H9 (cell line): ENCODE data around the gene DOCK9. TPM values are rescaled to one million over a fixed set of nuclear protein-coding genes. Genes with fewer than 3 reads are reported as not detected.

ENCODE experiments used
- DNase-seq: peaks from one replicate; pipeline ENCODE4 v3.0.0-alpha.2; 2017
- H2AFZ ChIP-seq: one replicate; pipeline ENCODE4 v1.6.1; 2013; ENCODE audit warnings: mild to moderate bottlenecking, low read length, control low read depth, moderate library complexity
- H2AK5ac ChIP-seq: 2 replicates; pipeline ENCODE4 v1.6.1; 2013; ENCODE audit warnings: low read length, control low read depth, mixed read lengths; ENCODE audit not compliant: insufficient read length
- H2BK120ac ChIP-seq: one replicate; pipeline ENCODE4 v1.6.1; 2013; ENCODE audit warnings: low read depth, mild to moderate bottlenecking, low read length, control low read depth, inconsistent platforms; ENCODE audit not compliant: poor library complexity, severe bottlenecking
- H2BK12ac ChIP-seq: 2 replicates; pipeline ENCODE4 v1.6.1; 2013; ENCODE audit warnings: low read length, control low read depth, mixed read lengths, low read depth; ENCODE audit not compliant: insufficient read length
- H2BK15ac ChIP-seq: 2 replicates; pipeline ENCODE4 v1.6.1; 2013; ENCODE audit warnings: low read depth, low read length, control low read depth
- H2BK20ac ChIP-seq: one replicate; pipeline ENCODE4 v1.6.1; 2013; ENCODE audit warnings: low read depth, mild to moderate bottlenecking, low read length, control low read depth, inconsistent platforms; ENCODE audit not compliant: poor library complexity, severe bottlenecking
- H2BK5ac ChIP-seq: 2 replicates; pipeline ENCODE4 v1.6.1; 2013; ENCODE audit warnings: low read length, control low read depth, mixed read lengths; ENCODE audit not compliant: insufficient read length
- H3K14ac ChIP-seq: 2 replicates; pipeline ENCODE4 v1.6.1; 2013; ENCODE audit warnings: low read length, control low read depth; ENCODE audit not compliant: insufficient read depth
- H3K18ac ChIP-seq: 2 replicates; pipeline ENCODE4 v1.6.1; 2013; ENCODE audit warnings: low read depth, mild to moderate bottlenecking, mixed read lengths, low read length, control low read depth; ENCODE audit not compliant: insufficient read length
- H3K23ac ChIP-seq: 2 replicates; pipeline ENCODE4 v1.6.1; 2013; ENCODE audit warnings: low read length, control low read depth, mixed read lengths, low read depth; ENCODE audit not compliant: insufficient read length
- H3K23me2 ChIP-seq: 2 replicates; pipeline ENCODE4 v1.6.1; 2013; ENCODE audit warnings: low read depth, mild to moderate bottlenecking, mixed read lengths, low read length, control low read depth; ENCODE audit not compliant: insufficient read length, poor library complexity, severe bottlenecking
- H3K27ac ChIP-seq: 2 replicates; pipeline ENCODE4 v1.5.1; 2013; ENCODE audit warnings: low read length, control low read depth, mixed read lengths, low read depth; ENCODE audit not compliant: insufficient read length
- H3K27me3 ChIP-seq: 2 replicates; pipeline ENCODE4 v1.6.1; 2013; ENCODE audit warnings: low read length, control low read depth, inconsistent platforms; ENCODE audit not compliant: insufficient read depth
- H3K4ac ChIP-seq: 2 replicates; pipeline ENCODE4 v1.6.1; 2013; ENCODE audit warnings: low read depth, mild to moderate bottlenecking, control low read depth, inconsistent platforms, low read length, moderate library complexity
- H3K4me1 ChIP-seq: 2 replicates; pipeline ENCODE4 v1.6.1; 2013; ENCODE audit warnings: low read length, control low read depth, inconsistent platforms; ENCODE audit not compliant: insufficient read depth
- H3K4me2 ChIP-seq: 2 replicates; pipeline ENCODE4 v1.6.1; 2013; ENCODE audit warnings: low read length, control low read depth, mixed read lengths; ENCODE audit not compliant: insufficient read length, insufficient read depth
- H3K56ac ChIP-seq: 2 replicates; pipeline ENCODE4 v1.6.1; 2013; ENCODE audit warnings: low read depth, mild to moderate bottlenecking, mixed read lengths, low read length, control low read depth; ENCODE audit not compliant: insufficient read length
- H3K79me1 ChIP-seq: 2 replicates; pipeline ENCODE4 v1.6.1; 2013; ENCODE audit warnings: low read depth, mild to moderate bottlenecking, moderate library complexity, low read length, control low read depth, inconsistent platforms; ENCODE audit not compliant: insufficient read depth, poor library complexity, severe bottlenecking
- H3K79me2 ChIP-seq: 2 replicates; pipeline ENCODE4 v1.6.1; 2013; ENCODE audit warnings: low read length, control low read depth, inconsistent platforms; ENCODE audit not compliant: insufficient read depth
- H3K9ac ChIP-seq: 2 replicates; pipeline ENCODE4 v1.6.1; 2013; ENCODE audit warnings: low read length, control low read depth, mixed read lengths; ENCODE audit not compliant: insufficient read length; ENCODE audit errors: extremely low read depth
- H3K9me3 ChIP-seq: one replicate; pipeline ENCODE4 v1.6.1; 2013; ENCODE audit warnings: low read depth, low read length, inconsistent platforms; ENCODE audit not compliant: control insufficient read depth
- H3T11ph ChIP-seq: one replicate; pipeline ENCODE4 v1.6.1; 2013; ENCODE audit warnings: mild to moderate bottlenecking, low read length, control low read depth, inconsistent platforms
- H4K20me1 ChIP-seq: one replicate; pipeline ENCODE4 v1.6.1; 2013; ENCODE audit not compliant: control insufficient read depth, insufficient read length, insufficient read depth
- H4K5ac ChIP-seq: 2 replicates; pipeline ENCODE4 v1.6.1; 2013; ENCODE audit warnings: low read depth, mild to moderate bottlenecking, mixed read lengths, low read length, control low read depth; ENCODE audit not compliant: insufficient read length
- H4K8ac ChIP-seq: replicated peaks from 2 replicates; pipeline ENCODE4 v1.6.1; 2013; ENCODE audit warnings: low read length, control low read depth, mixed read lengths, low read depth; ENCODE audit not compliant: insufficient read length
- H4K91ac ChIP-seq: 2 replicates; pipeline ENCODE4 v1.6.1; 2013; ENCODE audit warnings: low read depth, mild to moderate bottlenecking, moderate library complexity, mixed read lengths, low read length, control low read depth; ENCODE audit not compliant: insufficient read length
- H3K27ac Mint-ChIP-seq, 3 experiments: 2 replicates in 2 of 3; 3 replicates in 1 of 3; pipeline ENCODE4 v1.8.0; 2020 to 2021; ENCODE audit warnings: mixed read lengths in 3 of 3, mild to moderate bottlenecking in 1 of 3, moderate library complexity in 1 of 3
- H3K27me3 Mint-ChIP-seq: 2 replicates; pipeline ENCODE4 v1.8.0; 2021; ENCODE audit warnings: low read depth, mild to moderate bottlenecking, moderate library complexity, mixed read lengths
- H3K36me3 Mint-ChIP-seq, 3 experiments: 2 replicates in 2 of 3; 3 replicates in 1 of 3; pipeline ENCODE4 v1.8.0; 2020 to 2021; ENCODE audit warnings: low read depth in 3 of 3, mixed read lengths in 3 of 3; ENCODE audit not compliant: insufficient read depth in 1 of 3
- H3K4me1 Mint-ChIP-seq, 2 experiments: 2 replicates each; pipeline ENCODE4 v1.8.0; 2020; ENCODE audit warnings: mixed read lengths in 2 of 2
- H3K4me3 Mint-ChIP-seq, 2 experiments: 2 replicates in 1 of 2; 3 replicates in 1 of 2; pipeline ENCODE4 v1.8.0; 2020 to 2021; ENCODE audit warnings: mild to moderate bottlenecking in 2 of 2, mixed read lengths in 2 of 2, moderate library complexity in 1 of 2
- H3K9me3 Mint-ChIP-seq, 2 experiments: 2 replicates in 1 of 2; 3 replicates in 1 of 2; pipeline ENCODE4 v1.8.0; 2020; ENCODE audit warnings: mild to moderate bottlenecking in 2 of 2, mixed read lengths in 2 of 2, moderate library complexity in 1 of 2
- WGBS: extraction: QIAGEN DNeasy Blood & Tissue Kit; methylation state at CpG from one replicate; pipeline ENCODE4 v1.1.7; 2013; ENCODE audit warnings: missing lambda C conversion rate, low lambda C conversion rate, mixed read lengths; ENCODE audit not compliant: insufficient read length; ENCODE audit errors: extremely low coverage; 5-methylcytosine and 5-hydroxymethylcytosine counted together
- total RNA-seq: library from RNA; stranded (reverse); gene quantifications from 2 replicates; pipeline ENCODE4 v1.2.1, GENCODE V29; 2021
- TF ChIP-seq, protein P1 (sequence below): fragments of 200-600 bp; sonication (generic); conservative IDR thresholded peaks from 3 replicates; pipeline ENCODE4 v1.8.0; 2021; ENCODE audit warnings: antibody characterized with exemption, mild to moderate bottlenecking

The DOCK9 gene
- total RNA-seq, 1 experiment from 2014 or later = 23.0 TPM

DNA sequence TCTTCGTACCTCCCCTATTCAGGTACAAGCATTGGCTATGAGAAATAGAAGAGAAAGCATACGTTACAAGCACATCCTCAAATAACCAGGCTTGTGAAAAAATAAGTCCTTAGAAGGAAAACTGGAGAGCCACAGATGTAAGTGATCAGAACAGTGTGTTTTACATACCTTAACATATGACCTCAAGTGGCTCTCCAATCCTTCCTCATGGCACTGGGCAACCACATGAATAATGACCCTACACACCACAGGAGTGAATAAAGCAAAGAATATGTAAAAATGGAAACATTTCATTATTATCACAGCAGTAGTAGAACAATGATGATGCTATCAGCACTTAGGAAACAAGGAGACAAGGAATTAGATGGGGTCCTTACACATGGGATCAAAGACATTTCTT, 96.5 kb downstream of the DOCK9 start:
- H4K8ac ChIP-seq = no peak overlapping the region
- Mint-ChIP-seq H3K27ac (no peak overlapping the region; a peak in 1 of 7 replicates), H3K4me3 (no peak overlapping the region), H3K9me3 (no peaks in the 10 kb centered on the region), H3K27me3 (no peaks in the 10 kb centered on the region), H3K36me3 (peaks cover 0 to 13% (median 0%) of the 10 kb centered on the region in 3 experiments; a peak in 2 of 7 replicates), H3K4me1 (peaks cover 9 to 10% of the 10 kb centered on the region in 2 experiments)
- H2BK5ac ChIP-seq = no peak overlapping the region
- H3K79me1 ChIP-seq = no peaks in the 10 kb centered on the region
- no peak overlapping the region for H3K23ac ChIP-seq
- no peak overlapping the region for H2AK5ac ChIP-seq
- no peaks in the 10 kb centered on the region for H3K23me2 ChIP-seq
- H3K4me2 ChIP-seq = no peak overlapping the region
- WGBS = no CpG with 5 or more reads among the region's 2 CpGs
- peaks cover 6% of the 10 kb centered on the region; the same call in 1 of the 2 replicates for H3K4me1 ChIP-seq
- no peaks in the 10 kb centered on the region for H4K20me1 ChIP-seq
- H4K5ac ChIP-seq = no peak overlapping the region
- H4K91ac ChIP-seq = no peak overlapping the region
- no peaks in the 10 kb centered on the region for H3K9me3 ChIP-seq
- no peak overlapping the region for H2BK15ac ChIP-seq
- DNase-seq = no peak
- H2AFZ ChIP-seq = no peak overlapping the region
- H3K9ac ChIP-seq = no peak overlapping the region
- H3K79me2 ChIP-seq = no peaks in the 10 kb centered on the region
- no peak overlapping the region for H2BK120ac ChIP-seq
- TF ChIP-seq, protein P1, sequence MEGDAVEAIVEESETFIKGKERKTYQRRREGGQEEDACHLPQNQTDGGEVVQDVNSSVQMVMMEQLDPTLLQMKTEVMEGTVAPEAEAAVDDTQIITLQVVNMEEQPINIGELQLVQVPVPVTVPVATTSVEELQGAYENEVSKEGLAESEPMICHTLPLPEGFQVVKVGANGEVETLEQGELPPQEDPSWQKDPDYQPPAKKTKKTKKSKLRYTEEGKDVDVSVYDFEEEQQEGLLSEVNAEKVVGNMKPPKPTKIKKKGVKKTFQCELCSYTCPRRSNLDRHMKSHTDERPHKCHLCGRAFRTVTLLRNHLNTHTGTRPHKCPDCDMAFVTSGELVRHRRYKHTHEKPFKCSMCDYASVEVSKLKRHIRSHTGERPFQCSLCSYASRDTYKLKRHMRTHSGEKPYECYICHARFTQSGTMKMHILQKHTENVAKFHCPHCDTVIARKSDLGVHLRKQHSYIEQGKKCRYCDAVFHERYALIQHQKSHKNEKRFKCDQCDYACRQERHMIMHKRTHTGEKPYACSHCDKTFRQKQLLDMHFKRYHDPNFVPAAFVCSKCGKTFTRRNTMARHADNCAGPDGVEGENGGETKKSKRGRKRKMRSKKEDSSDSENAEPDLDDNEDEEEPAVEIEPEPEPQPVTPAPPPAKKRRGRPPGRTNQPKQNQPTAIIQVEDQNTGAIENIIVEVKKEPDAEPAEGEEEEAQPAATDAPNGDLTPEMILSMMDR = no peak
- no peak overlapping the region for H3T11ph ChIP-seq
- no peak overlapping the region for H3K27ac ChIP-seq
- H3K56ac ChIP-seq = no peak overlapping the region
- H3K18ac ChIP-seq = no peak overlapping the region
- no peak overlapping the region for H2BK20ac ChIP-seq
- no peak overlapping the region for H3K14ac ChIP-seq
- no peaks in the 10 kb centered on the region for H3K27me3 ChIP-seq
- no peak overlapping the region for H2BK12ac ChIP-seq
- no peak overlapping the region for H3K4ac ChIP-seq
